Esophagus muscularis mucosa (tissue), 3 donors: ENCODE results near the gene CLDN4.

Experiments used
- CTCF ChIP-seq, 3 experiments: fragments of 200-600 bp in 2 of 3; fragments of 450-650 bp in 1 of 3; sonication (generic) in 2 of 3; IDR thresholded peaks; one replicate each; pipeline ENCODE4 v1.5.1; 2017 to 2019; ENCODE audit warnings: antibody characterized with exemption in 3 of 3, mild to moderate bottlenecking in 2 of 3, moderate library complexity in 1 of 3
- POLR2A ChIP-seq: fragments of 450-650 bp; IDR thresholded peaks from one replicate; pipeline ENCODE4 v1.6.1; 2017; ENCODE audit warnings: antibody characterized with exemption, moderate library complexity, mild to moderate bottlenecking, low read depth
- POLR2AphosphoS5 ChIP-seq, 2 donors: sonication (generic); formaldehyde crosslinking; IDR thresholded peaks; one replicate each; pipeline ENCODE4 v1.6.1; 2017; ENCODE audit warnings: antibody characterized with exemption in 2 of 2

- no peak for TF ChIP-seq CTCF (IDR thresholded peaks at IDR 0.05)
- no peak for TF ChIP-seq POLR2A
- TF ChIP-seq POLR2AphosphoS5 (IDR thresholded peaks at IDR 0.05), result no peak
Observed at GRCh38 chr7:73841689-73842066, 10.9 kb downstream of the CLDN4 start.
